ENCODE results near the gene NOG.

DNA sequence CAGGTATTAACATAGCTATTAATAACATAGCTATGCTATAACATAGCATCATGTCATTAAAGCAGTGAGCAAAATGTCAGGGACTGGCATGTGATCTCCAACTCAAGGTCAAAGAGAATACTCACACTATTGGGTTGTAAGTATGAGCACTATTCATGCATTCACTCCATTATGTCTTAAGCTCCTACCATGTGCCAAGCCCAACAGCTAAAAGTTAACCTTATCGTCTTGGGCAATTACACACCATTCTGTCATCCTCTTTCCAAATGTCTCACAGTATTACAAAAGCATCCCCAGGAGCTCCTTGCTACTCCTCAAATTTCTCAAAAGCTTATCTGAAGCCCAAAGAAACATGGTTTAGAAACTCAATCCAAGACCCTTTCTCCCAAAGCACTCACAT, 22.0 kb upstream of the NOG start:
- TF ChIP-seq, protein P1, sequence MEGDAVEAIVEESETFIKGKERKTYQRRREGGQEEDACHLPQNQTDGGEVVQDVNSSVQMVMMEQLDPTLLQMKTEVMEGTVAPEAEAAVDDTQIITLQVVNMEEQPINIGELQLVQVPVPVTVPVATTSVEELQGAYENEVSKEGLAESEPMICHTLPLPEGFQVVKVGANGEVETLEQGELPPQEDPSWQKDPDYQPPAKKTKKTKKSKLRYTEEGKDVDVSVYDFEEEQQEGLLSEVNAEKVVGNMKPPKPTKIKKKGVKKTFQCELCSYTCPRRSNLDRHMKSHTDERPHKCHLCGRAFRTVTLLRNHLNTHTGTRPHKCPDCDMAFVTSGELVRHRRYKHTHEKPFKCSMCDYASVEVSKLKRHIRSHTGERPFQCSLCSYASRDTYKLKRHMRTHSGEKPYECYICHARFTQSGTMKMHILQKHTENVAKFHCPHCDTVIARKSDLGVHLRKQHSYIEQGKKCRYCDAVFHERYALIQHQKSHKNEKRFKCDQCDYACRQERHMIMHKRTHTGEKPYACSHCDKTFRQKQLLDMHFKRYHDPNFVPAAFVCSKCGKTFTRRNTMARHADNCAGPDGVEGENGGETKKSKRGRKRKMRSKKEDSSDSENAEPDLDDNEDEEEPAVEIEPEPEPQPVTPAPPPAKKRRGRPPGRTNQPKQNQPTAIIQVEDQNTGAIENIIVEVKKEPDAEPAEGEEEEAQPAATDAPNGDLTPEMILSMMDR (IDR thresholded peaks at IDR 0.05), result no peak
- TF ChIP-seq POLR2AphosphoS5 (IDR thresholded peaks at IDR 0.05) (no peak), POLR2A (IDR thresholded peaks at IDR 0.05) (no peak), EP300 (IDR thresholded peaks at IDR 0.05) (no peak)

Data from suprapubic skin (tissue), 4 donors.